K562 (cell line): ENCODE measurements around the gene ZNF236. TPM values are rescaled to one million over a fixed set of nuclear protein-coding genes. Genes with fewer than 3 reads are reported as not detected.
A peak's percentile ranks its signal among the peaks of the same experiment; 100 is the strongest.

ENCODE experiments used
- ATAC-seq: fragments of 200-7000 bp; cut with Tn5 transposase; 3 replicates; pipeline ENCODE4 v1.9.1; 2020; ENCODE audit warnings: moderate library complexity
- BruUV-seq: library from RNA; stranded (reverse); fragments of 400-500 nt; replicated peaks from 2 replicates; lab custom pipeline; 2021; lab: Mats Ljungman, UMichigan
- CTCF ChIA-PET: fragments of 300-600 bp; formaldehyde crosslinking; extraction: SDS; loops from one replicate; lab custom pipeline; 2021; ENCODE audit warnings: low intra/inter-chr PET ratio; lab: Yijun Ruan, JAX
- POLR2A ChIA-PET: fragments of 300-600, 350-650 bp; sonication (Branson Sonifier 250); formaldehyde crosslinking; extraction: SDS; loops from one replicate; lab custom pipeline; 2021; ENCODE audit warnings: antibody characterized with exemption, inconsistent platforms; lab: Yijun Ruan, JAX
- DNase-seq, 4 experiments: peaks; one replicate each; pipeline versions ENCODE4 v3.0.0 to v3.0.0-alpha.2; 2011 to 2018; ENCODE audit warnings: low spot score in 3 of 4, mixed read lengths in 3 of 4; ENCODE audit errors: extremely low read depth in 1 of 4
- FAIRE-seq: peaks from 2 replicates; lab custom pipeline; 2011; peaks lifted over from hg19 to GRCh38; lab: Jason Lieb, UNC
- H2AFZ ChIP-seq: 2 replicates; pipeline ENCODE4 v1.6.0; 2011; ENCODE audit warnings: low read depth, low read length, control low read depth, inconsistent platforms
- H3K27ac ChIP-seq: fragments of 200-600 bp; 3 replicates; pipeline ENCODE4 v1.8.0; 2011; ENCODE audit warnings: low read depth, mild to moderate bottlenecking, control low read depth, inconsistent platforms, low read length, moderate library complexity, mixed read lengths; ENCODE audit errors: extremely low read depth
- H3K27me3 ChIP-seq, 2 experiments: fragments of 300-600 bp in 1 of 2; 2 replicates in 1 of 2; 3 replicates in 1 of 2; pipeline versions ENCODE4 v1.6.0 to v1.8.0; 2011; ENCODE audit warnings: inconsistent platforms in 2 of 2, low read length in 2 of 2, mild to moderate bottlenecking in 1 of 2, mixed read lengths in 1 of 2, moderate library complexity in 1 of 2; ENCODE audit not compliant: control insufficient read depth in 2 of 2, insufficient read depth in 2 of 2
- H3K36me3 ChIP-seq: fragments of 300-600 bp; 3 replicates; pipeline ENCODE4 v1.8.0; 2011; ENCODE audit warnings: mild to moderate bottlenecking, low read length, inconsistent platforms; ENCODE audit not compliant: control insufficient read depth, insufficient read depth
- H3K4me1 ChIP-seq, 2 experiments: fragments of 200-600 bp in 1 of 2; replicated peaks in 1 of 2; 2 replicates in 1 of 2; 3 replicates in 1 of 2; pipeline versions ENCODE4 v1.5.1 to v1.8.0; 2011; ENCODE audit warnings: inconsistent platforms in 2 of 2, low read length in 2 of 2, mild to moderate bottlenecking in 1 of 2, mixed read lengths in 1 of 2, moderate library complexity in 1 of 2; ENCODE audit not compliant: control insufficient read depth in 2 of 2, insufficient read depth in 2 of 2
- H3K4me2 ChIP-seq: 2 replicates; pipeline ENCODE4 v1.6.1; 2011; ENCODE audit warnings: low read length, control low read depth, inconsistent platforms, mixed read lengths; ENCODE audit not compliant: insufficient read depth
- H3K4me3 ChIP-seq: fragments of 200-600 bp; sonication (generic), shearing (Covaris generic); 2 replicates; pipeline ENCODE4 v1.5.1; 2016; ENCODE audit warnings: control low read depth, inconsistent platforms
- H3K79me2 ChIP-seq: fragments of 200-600 bp; 3 replicates; pipeline ENCODE4 v1.8.0; 2011; ENCODE audit warnings: low read length, inconsistent platforms; ENCODE audit not compliant: control insufficient read depth, insufficient read depth
- H3K9ac ChIP-seq, 2 experiments: 2 replicates each; pipeline versions ENCODE4 v1.6.0 to v1.6.1; 2011; ENCODE audit warnings: low read depth in 2 of 2, low read length in 2 of 2, control low read depth in 1 of 2, inconsistent platforms in 1 of 2, mild to moderate bottlenecking in 1 of 2, mixed read lengths in 1 of 2; ENCODE audit not compliant: insufficient read depth in 1 of 2
- H3K9me1 ChIP-seq: one replicate; pipeline ENCODE4 v1.6.0; 2011; ENCODE audit warnings: inconsistent platforms, mild to moderate bottlenecking, low read length, moderate library complexity; ENCODE audit not compliant: control insufficient read depth, insufficient read depth
- H3K9me3 ChIP-seq: replicated peaks from 2 replicates; pipeline ENCODE4 v1.5.1; 2011; ENCODE audit warnings: low read depth, low read length, inconsistent platforms; ENCODE audit not compliant: control insufficient read depth, insufficient read depth
- H4K20me1 ChIP-seq: replicated peaks from 2 replicates; pipeline ENCODE4 v1.6.1; 2011; ENCODE audit warnings: low read length, inconsistent platforms, mixed read lengths; ENCODE audit not compliant: control insufficient read depth, insufficient read depth
- ILK ChIP-seq: fragments of 450-650 bp; IDR thresholded peaks from 2 replicates; pipeline ENCODE4 v1.6.1; 2016; ENCODE audit warnings: missing genetic modification characterization, low read depth, mild to moderate bottlenecking, missing compliant biosample characterization, moderate library complexity, borderline replicate concordance
- RAD21 ChIP-seq, 2 experiments: fragments of 250-450 bp in 1 of 2; fragments of 450-650 bp in 1 of 2; sonication (Bioruptor Pico) in 1 of 2; formaldehyde crosslinking in 1 of 2; IDR thresholded peaks in 1 of 2; conservative IDR thresholded peaks in 1 of 2; 2 replicates each; pipeline versions ENCODE4 v1.4.0 to v1.8.0; 2020 to 2022; ENCODE audit warnings: mild to moderate bottlenecking in 2 of 2, moderate library complexity in 1 of 2
- SAFB ChIP-seq: fragments of 200-400 bp; formaldehyde crosslinking; IDR thresholded peaks from 2 replicates; pipeline ENCODE4 v1.6.1; 2017; ENCODE audit warnings: low read depth, low read length, borderline replicate concordance
- STAG1 ChIP-seq: sonication (generic); formaldehyde crosslinking; IDR thresholded peaks from 2 replicates; pipeline ENCODE4 v1.5.0; 2020; ENCODE audit warnings: missing genetic modification reagents, borderline replicate concordance
- TAF9B ChIP-seq: fragments of 450-650 bp; IDR thresholded peaks from 2 replicates; pipeline ENCODE4 v1.6.1; 2018; ENCODE audit warnings: mild to moderate bottlenecking; ENCODE audit not compliant: partially characterized antibody
- WGBS: fragments of 100-300 bp; shearing (Covaris generic); methylation state at CpG from one replicate; pipeline ENCODE4 v1.1.6; 2016; ENCODE audit warnings: low coverage, mixed read lengths; ENCODE audit not compliant: insufficient coverage; ENCODE audit errors: missing lambda C conversion rate; 5-methylcytosine and 5-hydroxymethylcytosine counted together
- in situ Hi-C: fragments of 300-500 bp; cut with MboI; formaldehyde crosslinking; loops from 4 replicates; pipeline ENCODE4 v1.15.0; 2018; ENCODE audit warnings: inconsistent platforms, mixed read lengths
- intact Hi-C: fragments of 100-400 bp; cut with micrococcal nuclease; formaldehyde crosslinking; loops from 2 replicates; pipeline ENCODE4 v1.14.2; 2022
- polyA plus RNA-seq, 8 experiments: library from polyadenylated mRNA; depleted of rRNA in 4 of 8; stranded (reverse) in 5 of 8; unstranded in 3 of 8; fragments of >200 nt; fragmentation: Nextera tagmentation in 2 of 8; fragmentation: Illumina TruSeq in 1 of 8; extraction: Ambion mirVana in 2 of 8; extraction: Trizol in 1 of 8; gene quantifications; 2 replicates each; pipeline versions ENCODE4 v1.2.1 to v1.2.3, GENCODE V29; 2011 to 2014; ENCODE audit warnings: inconsistent platforms in 1 of 8, missing spikeins in 1 of 8
- total RNA-seq, 7 experiments: library from RNA; depleted of rRNA in 6 of 7; stranded (reverse); fragments of >200 nt in 6 of 7; fragmentation: Illumina TruSeq in 2 of 7; extraction: Trizol in 2 of 7; gene quantifications; 2 replicates each; pipeline versions ENCODE4 v1.2.1 to v1.2.3, GENCODE V29; 2011 to 2021; ENCODE audit warnings: low replicate concordance in 1 of 7
- TF ChIP-seq, protein P1 (sequence below), 2 experiments: fragments of 450-650 bp; formaldehyde crosslinking in 1 of 2; IDR thresholded peaks; 2 replicates each; pipeline versions ENCODE4 v1.4.0 to v1.6.1; 2014 to 2020; ENCODE audit warnings: mild to moderate bottlenecking in 2 of 2, borderline replicate concordance in 1 of 2, low read depth in 1 of 2
- TF ChIP-seq, protein P2 (sequence below), 3 experiments: IDR thresholded peaks in 2 of 3; conservative IDR thresholded peaks in 1 of 3; 2 replicates each; pipeline ENCODE4 v1.5.1; 2011 to 2012; ENCODE audit warnings: low read length in 3 of 3, mild to moderate bottlenecking in 3 of 3, control low read depth in 2 of 3, improper control_type of control experiment in 1 of 3, inconsistent platforms in 1 of 3, low read depth in 1 of 3, mixed read lengths in 1 of 3, moderate library complexity in 1 of 3; ENCODE audit not compliant: insufficient read depth in 2 of 3

Gene ZNF236
- total and polyA plus RNA-seq, 9 of the 15 experiments (the other 6 are each of a cell fraction or from before 2014, with no cell fraction given), result 0.35 to 8.7 (median 3.4) TPM

DNA sequence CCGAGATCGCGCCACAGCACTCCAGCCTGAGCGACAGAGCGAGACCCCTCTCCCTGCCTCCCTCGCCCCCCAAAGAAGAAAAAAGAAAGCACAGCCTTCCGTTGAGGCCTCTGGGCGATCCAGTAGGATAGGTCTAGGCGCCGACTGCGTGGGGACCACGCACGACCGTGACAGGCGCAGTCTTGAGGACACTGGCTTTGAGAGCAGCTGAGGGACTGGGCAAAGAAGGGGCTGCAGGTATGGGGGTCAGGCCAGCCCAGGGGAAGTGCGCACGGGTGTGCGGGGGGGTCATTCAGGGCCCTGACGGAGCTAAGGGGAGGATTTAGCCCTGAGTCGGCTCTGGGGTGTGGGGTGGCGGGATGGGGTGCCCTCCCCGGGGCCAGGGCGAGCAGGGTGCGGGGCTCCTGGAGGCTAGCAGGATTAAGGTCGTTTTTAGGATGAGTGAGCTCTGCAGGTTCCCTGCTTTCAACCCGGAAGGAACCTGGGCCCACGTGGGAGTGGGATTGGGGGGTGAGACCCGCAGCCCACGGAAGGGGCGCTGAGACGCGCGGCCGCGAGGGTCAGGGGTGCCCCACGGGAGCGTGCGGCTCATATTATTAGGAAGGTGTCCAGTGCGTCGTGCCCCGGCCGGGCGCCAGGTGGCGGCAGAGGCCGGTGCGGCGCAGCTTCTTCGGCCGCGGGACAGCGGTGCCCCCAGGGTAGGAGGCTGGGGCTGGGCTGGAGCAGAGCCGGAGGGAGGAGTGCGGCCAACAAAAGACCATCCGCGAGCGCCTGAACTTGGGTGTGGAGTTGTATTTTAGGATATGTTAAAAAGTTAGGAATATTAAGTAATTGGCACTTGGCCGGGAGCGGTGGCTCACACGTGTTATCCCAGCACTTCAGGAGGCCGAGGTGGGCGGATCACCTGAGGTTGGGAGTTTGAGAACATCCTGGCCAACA is 20.5 kb upstream of the ZNF236 start:
- POLR2A ChIA-PET, result interaction anchor here (0.7 to 1.0 kb wide), 3 partner anchors 19 to 649 kb away, joined by 3 read pairs; no protein-coding TSS in a partner anchor
- in situ Hi-C loops, result no loop called here
- no peaks in the 10 kb centered on the region for H3K9me3 ChIP-seq
- FAIRE-seq (no peak), DNase-seq (peak; percentile 69 to 74 (median 72)), ATAC-seq (peak; percentile 98)
- no peaks in the 10 kb centered on the region for H3K36me3 ChIP-seq
- H3K27me3 ChIP-seq, result 0 out of 5 replicates have a peak, but pooled peaks cover 0 to 5% of the 10 kb centered on the region in 2 experiments
- H3K79me2 ChIP-seq, result no peaks in the 10 kb centered on the region
- CTCF ChIA-PET, result interaction anchor here (0.6 to 3.3 kb wide), 3 partner anchors 61 to 306 kb away, joined by 3 to 20 read pairs (median 3); no protein-coding TSS in a partner anchor
- BruUV-seq, result no TSS peak
- intact Hi-C loops, result loop anchor here (1.0 to 5.0 kb wide), 4 partner anchors 75 to 257 kb away; no protein-coding TSS in a partner anchor
- H4K20me1 ChIP-seq, result no peaks in the 10 kb centered on the region
- peak overlapping the region; percentile 62 for H3K4me2 ChIP-seq
- H3K9me1 ChIP-seq, result no peaks in the 10 kb centered on the region
- peaks cover 0 to 14% of the 10 kb centered on the region in 2 experiments; a peak in 3 of 5 replicates for H3K4me1 ChIP-seq
- no peak overlapping the region for H3K27ac ChIP-seq
- peak overlapping the region in 1 of 2 experiments; percentile 87; a peak in 2 of 4 replicates for H3K9ac ChIP-seq
- H3K4me3 ChIP-seq, result peak overlapping the region; percentile 32
- peak overlapping the region; percentile 72 for H2AFZ ChIP-seq
- 0% methylated on average over 21 of the region's 61 CpGs for WGBS
- TF ChIP-seq, protein P1, sequence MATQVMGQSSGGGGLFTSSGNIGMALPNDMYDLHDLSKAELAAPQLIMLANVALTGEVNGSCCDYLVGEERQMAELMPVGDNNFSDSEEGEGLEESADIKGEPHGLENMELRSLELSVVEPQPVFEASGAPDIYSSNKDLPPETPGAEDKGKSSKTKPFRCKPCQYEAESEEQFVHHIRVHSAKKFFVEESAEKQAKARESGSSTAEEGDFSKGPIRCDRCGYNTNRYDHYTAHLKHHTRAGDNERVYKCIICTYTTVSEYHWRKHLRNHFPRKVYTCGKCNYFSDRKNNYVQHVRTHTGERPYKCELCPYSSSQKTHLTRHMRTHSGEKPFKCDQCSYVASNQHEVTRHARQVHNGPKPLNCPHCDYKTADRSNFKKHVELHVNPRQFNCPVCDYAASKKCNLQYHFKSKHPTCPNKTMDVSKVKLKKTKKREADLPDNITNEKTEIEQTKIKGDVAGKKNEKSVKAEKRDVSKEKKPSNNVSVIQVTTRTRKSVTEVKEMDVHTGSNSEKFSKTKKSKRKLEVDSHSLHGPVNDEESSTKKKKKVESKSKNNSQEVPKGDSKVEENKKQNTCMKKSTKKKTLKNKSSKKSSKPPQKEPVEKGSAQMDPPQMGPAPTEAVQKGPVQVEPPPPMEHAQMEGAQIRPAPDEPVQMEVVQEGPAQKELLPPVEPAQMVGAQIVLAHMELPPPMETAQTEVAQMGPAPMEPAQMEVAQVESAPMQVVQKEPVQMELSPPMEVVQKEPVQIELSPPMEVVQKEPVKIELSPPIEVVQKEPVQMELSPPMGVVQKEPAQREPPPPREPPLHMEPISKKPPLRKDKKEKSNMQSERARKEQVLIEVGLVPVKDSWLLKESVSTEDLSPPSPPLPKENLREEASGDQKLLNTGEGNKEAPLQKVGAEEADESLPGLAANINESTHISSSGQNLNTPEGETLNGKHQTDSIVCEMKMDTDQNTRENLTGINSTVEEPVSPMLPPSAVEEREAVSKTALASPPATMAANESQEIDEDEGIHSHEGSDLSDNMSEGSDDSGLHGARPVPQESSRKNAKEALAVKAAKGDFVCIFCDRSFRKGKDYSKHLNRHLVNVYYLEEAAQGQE (IDR thresholded peaks at IDR 0.05; ENCODE audit: borderline replicate concordance), result peak; percentile 56; the same call in 1 of the 2 replicates
- TF ChIP-seq, protein P1 (CRISPR knock-in tag; IDR thresholded peaks at IDR 0.05; ENCODE audit: low read depth), result no peak
- peak; percentile 77; the same call in 1 of the 2 replicates for TF ChIP-seq SAFB
- TF ChIP-seq STAG1 (CRISPR knock-in tag), result peak; percentile 56; the same call in 1 of the 2 replicates
- peak; percentile 44 to 71 for TF ChIP-seq RAD21 (CRISPR knock-in tag; conservative IDR thresholded peaks at IDR 0.05 in 1 of 2, IDR thresholded peaks at IDR 0.05 in 1 of 2)
- no peak for TF ChIP-seq ILK (tag)
- TF ChIP-seq TAF9B, result no peak
- TF ChIP-seq, protein P2, sequence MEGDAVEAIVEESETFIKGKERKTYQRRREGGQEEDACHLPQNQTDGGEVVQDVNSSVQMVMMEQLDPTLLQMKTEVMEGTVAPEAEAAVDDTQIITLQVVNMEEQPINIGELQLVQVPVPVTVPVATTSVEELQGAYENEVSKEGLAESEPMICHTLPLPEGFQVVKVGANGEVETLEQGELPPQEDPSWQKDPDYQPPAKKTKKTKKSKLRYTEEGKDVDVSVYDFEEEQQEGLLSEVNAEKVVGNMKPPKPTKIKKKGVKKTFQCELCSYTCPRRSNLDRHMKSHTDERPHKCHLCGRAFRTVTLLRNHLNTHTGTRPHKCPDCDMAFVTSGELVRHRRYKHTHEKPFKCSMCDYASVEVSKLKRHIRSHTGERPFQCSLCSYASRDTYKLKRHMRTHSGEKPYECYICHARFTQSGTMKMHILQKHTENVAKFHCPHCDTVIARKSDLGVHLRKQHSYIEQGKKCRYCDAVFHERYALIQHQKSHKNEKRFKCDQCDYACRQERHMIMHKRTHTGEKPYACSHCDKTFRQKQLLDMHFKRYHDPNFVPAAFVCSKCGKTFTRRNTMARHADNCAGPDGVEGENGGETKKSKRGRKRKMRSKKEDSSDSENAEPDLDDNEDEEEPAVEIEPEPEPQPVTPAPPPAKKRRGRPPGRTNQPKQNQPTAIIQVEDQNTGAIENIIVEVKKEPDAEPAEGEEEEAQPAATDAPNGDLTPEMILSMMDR (IDR thresholded peaks at IDR 0.05 in 2 of 3, conservative IDR thresholded peaks at IDR 0.05 in 1 of 3; ENCODE audit: insufficient read depth in 2 of 3, low read depth in 1 of 3, low read length in 3 of 3), result peak; percentile 68 to 87 (median 73)
